Activated T-helper 2 cell treated with anti-CD3 and anti-CD28 coated beads, Interferon-gamma antibody, Interleukin-2, Interleukin-4, amounts not matched to agents 10 μg/mL and 5 μg/mL and 100 μg/mL, durations not matched to agents 14 hours and 24 hours and 36 hours (primary cell): Measurements from ENCODE around the gene PPP1R10. TPM values are rescaled to one million over a fixed set of nuclear protein-coding genes. Genes with fewer than 3 reads are reported as not detected.
A peak's percentile ranks its signal among the peaks of the same experiment; 100 is the strongest.

ENCODE experiments used
- DNase-seq: peaks from one replicate; pipeline ENCODE4 v3.0.0; 2021; ENCODE audit warnings: low spot score
- H3K27ac Mint-ChIP-seq: one replicate; pipeline ENCODE4 v1.8.0; 2021; ENCODE audit warnings: mixed read lengths
- H3K27me3 Mint-ChIP-seq: one replicate; pipeline ENCODE4 v1.8.0; 2021; ENCODE audit warnings: low read depth, mixed read lengths
- H3K36me3 Mint-ChIP-seq: one replicate; pipeline ENCODE4 v1.8.0; 2021; ENCODE audit warnings: low read depth, mixed read lengths
- H3K4me1 Mint-ChIP-seq: one replicate; pipeline ENCODE4 v1.8.0; 2021; ENCODE audit warnings: low read depth, mixed read lengths
- H3K4me3 Mint-ChIP-seq: one replicate; pipeline ENCODE4 v1.8.0; 2021; ENCODE audit warnings: low read depth, mild to moderate bottlenecking, moderate library complexity, mixed read lengths
- H3K9me3 Mint-ChIP-seq: one replicate; pipeline ENCODE4 v1.8.0; 2021; ENCODE audit warnings: mixed read lengths
- intact Hi-C: fragments of 100-400 bp; cut with micrococcal nuclease; formaldehyde crosslinking; loops from one replicate; pipeline ENCODE4 v1.15.1; 2023
- total RNA-seq: library from RNA; stranded (reverse); gene quantifications from 2 replicates; pipeline ENCODE4 v1.2.3, GENCODE V29; 2022

PPP1R10 gene
- total RNA-seq, 1 donor from 2014 or later: 102 TPM

DNA sequence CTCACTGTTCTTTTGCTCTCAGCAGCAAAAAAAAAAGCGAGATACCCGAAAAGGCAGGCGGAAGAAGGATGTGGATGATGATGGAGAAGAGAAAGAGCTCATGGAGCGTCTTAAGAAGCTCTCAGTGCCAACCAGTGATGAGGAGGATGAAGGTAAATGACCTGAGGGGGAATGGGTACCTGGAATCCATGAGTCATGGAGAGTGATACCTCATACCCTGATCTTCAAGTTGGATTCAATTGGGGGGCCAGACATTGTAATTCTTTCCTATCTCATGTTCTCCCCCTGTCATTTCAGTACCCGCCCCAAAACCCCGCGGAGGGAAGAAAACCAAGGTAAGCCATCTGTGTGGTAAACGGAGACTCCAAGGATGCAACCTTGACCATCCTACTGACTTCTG, 39.0 kb downstream of the PPP1R10 start:
- Mint-ChIP-seq H3K4me3 (no peak overlapping the region), H3K27ac (no peak overlapping the region), H3K4me1 (peaks cover 22% of the 10 kb centered on the region), H3K9me3 (no peaks in the 10 kb centered on the region), H3K27me3 (no peaks in the 10 kb centered on the region), H3K36me3 (peaks cover 80% of the 10 kb centered on the region)
- DNase-seq: no peak
- intact Hi-C loops: loop anchor here (10.0 kb wide), 1 partner anchor 253 kb away; the partner anchor contains the start of gene TRIM39

DNA sequence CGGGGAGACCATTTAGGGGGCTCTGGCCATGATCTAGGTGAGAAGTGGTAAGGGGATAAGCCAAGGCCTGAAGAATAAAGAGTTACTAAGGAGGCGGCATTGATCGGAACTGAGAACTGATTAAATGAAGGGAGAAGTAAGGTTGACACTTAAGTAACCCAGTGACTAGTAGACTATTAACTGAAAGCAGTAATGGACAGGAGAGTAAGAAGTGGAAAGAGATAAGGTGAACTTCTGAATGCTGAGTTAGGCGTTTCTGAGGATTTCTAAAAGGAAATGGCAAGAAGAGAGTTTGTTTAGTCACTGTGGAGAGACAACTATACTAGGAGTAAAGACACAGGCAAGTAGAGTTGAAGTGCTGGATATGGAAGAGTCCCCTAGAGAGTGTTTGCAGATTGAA, 43.9 kb downstream of the PPP1R10 start:
- H3K27me3 Mint-ChIP-seq: no peaks in the 10 kb centered on the region
- H3K36me3 Mint-ChIP-seq: peaks cover 49% of the 10 kb centered on the region
- intact Hi-C loops: loop anchor here (5.0 to 10.0 kb wide), 2 partner anchors 144 to 248 kb away; partner anchors contain the start of genes MDC1 and TRIM39
- DNase-seq: no peak
- H3K4me3 Mint-ChIP-seq: peak overlapping the region; percentile 91
- H3K27ac Mint-ChIP-seq: peak overlapping the region; percentile 10
- H3K9me3 Mint-ChIP-seq: no peaks in the 10 kb centered on the region
- H3K4me1 Mint-ChIP-seq: peaks cover 53% of the 10 kb centered on the region

DNA sequence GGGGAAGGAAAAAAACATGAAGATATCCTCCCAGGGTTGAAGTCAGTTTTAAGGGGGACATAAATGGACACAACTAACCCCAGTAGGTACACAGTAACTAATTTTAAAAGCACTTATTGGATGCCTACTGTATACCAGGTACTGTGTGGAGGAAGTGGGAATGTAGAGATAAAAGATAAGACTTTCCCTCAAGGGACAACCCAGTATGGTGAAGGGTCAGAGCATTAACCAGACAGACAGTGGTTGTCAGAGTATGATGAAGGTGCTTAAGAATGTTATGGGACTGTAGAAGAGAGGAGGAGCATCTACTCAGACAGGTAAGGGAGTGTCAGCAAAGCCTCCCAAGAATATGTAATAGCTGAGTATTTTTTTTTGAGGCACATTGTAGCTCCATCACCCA, 44.9 kb downstream of the PPP1R10 start:
- Mint-ChIP-seq H3K4me1 (peaks cover 57% of the 10 kb centered on the region), H3K27ac (peak overlapping the region; percentile 92), H3K36me3 (peaks cover 40% of the 10 kb centered on the region), H3K4me3 (peak overlapping the region; percentile 91), H3K27me3 (no peaks in the 10 kb centered on the region), H3K9me3 (no peaks in the 10 kb centered on the region)
- no peak for DNase-seq
- intact Hi-C loops: loop anchor here (5.0 to 10.0 kb wide), 2 partner anchors 145 to 247 kb away; partner anchors contain the start of genes MDC1 and TRIM39

DNA sequence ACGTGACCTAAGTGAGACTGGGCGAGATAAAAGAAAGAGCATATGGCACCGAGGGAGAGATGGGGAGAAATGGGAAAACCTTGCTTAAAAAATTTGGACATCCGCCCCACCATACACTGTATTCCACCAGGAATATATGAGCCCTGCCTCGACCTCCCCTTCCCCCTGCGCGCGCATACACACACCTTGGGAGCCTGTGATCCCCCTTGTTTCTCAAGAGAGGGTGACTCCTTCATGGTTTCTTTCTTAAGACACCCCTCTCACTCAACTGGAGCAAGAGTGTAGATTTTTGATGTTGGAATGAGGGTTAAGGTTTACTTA, 45.3 kb downstream of the PPP1R10 start:
- H3K27me3 Mint-ChIP-seq: no peaks in the 10 kb centered on the region

DNA sequence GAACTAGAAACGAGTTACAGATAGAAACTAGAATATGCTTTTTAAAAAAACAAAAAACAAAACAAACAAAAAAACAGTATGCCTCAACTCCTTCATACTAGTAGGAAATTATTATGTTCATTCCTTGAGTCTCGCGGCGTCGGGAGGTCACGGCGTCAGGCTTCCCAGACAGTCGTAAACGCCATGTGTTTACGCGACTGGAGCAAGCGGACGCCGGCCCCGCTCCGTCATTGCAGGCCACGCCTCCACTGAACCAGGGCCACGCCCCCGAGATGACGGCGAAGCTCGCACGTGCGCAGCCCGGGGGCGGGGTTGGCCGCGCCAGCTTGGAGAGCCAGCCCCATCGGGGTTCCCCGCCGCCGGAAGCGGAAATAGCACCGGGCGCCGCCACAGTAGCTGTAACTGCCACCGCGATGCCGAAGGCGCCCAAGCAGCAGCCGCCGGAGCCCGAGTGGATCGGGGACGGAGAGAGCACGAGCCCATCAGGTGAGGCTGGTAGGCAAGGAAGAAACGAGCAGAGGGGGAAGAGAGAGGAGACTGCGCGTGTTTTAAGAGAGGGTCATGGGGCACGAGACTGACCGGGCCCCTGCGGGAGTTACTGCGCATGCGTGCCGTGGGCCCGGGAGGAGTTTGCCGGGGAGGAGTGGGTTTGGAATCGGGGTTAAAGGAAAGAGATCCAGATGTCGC, 45.8 kb downstream of the PPP1R10 start, which contains the start of gene ABCF1:
Gene ABCF1 (plus strand): TSS at position 368 of the 687 bp plus-strand sequence. CDS start 46 bp downstream, at position 414.
- no peaks in the 10 kb centered on the region for H3K27me3 Mint-ChIP-seq

More for the DNA sequence above, 45.3 kb downstream of the PPP1R10 start:
- peaks cover 35% of the 10 kb centered on the region for H3K36me3 Mint-ChIP-seq
- intact Hi-C loops: loop anchor here (1.0 to 10.0 kb wide), 4 partner anchors 15 to 247 kb away; partner anchors contain the start of genes GNL1, MDC1, MRPS18B and PPP1R10
- H3K9me3 Mint-ChIP-seq: no peaks in the 10 kb centered on the region
- DNase-seq: no peak
- H3K4me3 Mint-ChIP-seq: peak overlapping the region; percentile 91
- H3K27ac Mint-ChIP-seq: peak overlapping the region; percentile 92
- H3K4me1 Mint-ChIP-seq: peaks cover 57% of the 10 kb centered on the region

DNA sequence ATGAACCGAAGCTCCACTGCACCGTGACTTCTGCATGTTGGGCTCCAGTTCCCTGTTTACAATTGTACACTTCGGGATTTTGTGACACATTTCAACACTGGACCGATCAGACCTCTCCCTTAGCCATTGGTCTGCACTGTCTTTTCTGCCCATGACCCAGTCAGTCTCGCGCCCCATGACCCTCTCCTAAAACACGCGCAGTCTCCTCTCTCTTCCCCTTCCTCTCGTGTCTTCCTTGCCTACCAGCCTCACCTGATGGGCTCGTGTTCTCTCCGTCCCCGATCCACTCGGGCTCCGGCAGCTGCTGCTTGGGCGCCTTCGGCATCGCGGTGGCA, 46.3 kb downstream of the PPP1R10 start:
- DNase-seq: no peak
- peaks cover 32% of the 10 kb centered on the region for H3K36me3 Mint-ChIP-seq
- intact Hi-C loops: loop anchor here (1.0 to 10.0 kb wide), 4 partner anchors 14 to 246 kb away; partner anchors contain the start of genes GNL1, MDC1, MRPS18B and PPP1R10
- H3K27me3 Mint-ChIP-seq: no peaks in the 10 kb centered on the region
- H3K4me1 Mint-ChIP-seq: peaks cover 57% of the 10 kb centered on the region
- H3K27ac Mint-ChIP-seq: peak overlapping the region; percentile 92
- H3K9me3 Mint-ChIP-seq: no peaks in the 10 kb centered on the region
- H3K4me3 Mint-ChIP-seq: peak overlapping the region; percentile 91

More for the DNA sequence above, 45.8 kb downstream of the PPP1R10 start, which contains the start of gene ABCF1:
- DNase-seq: peak; percentile 99
- H3K9me3 Mint-ChIP-seq: no peaks in the 10 kb centered on the region
- peaks cover 32% of the 10 kb centered on the region for H3K36me3 Mint-ChIP-seq
- intact Hi-C loops: loop anchor here (1.0 to 10.0 kb wide), 4 partner anchors 15 to 246 kb away; partner anchors contain the start of genes GNL1, MDC1, MRPS18B and PPP1R10
- H3K4me3 Mint-ChIP-seq: peak within 1 kb of the TSS; percentile 91
- H3K27ac Mint-ChIP-seq: peak within 1 kb of the TSS; percentile 92
- H3K4me1 Mint-ChIP-seq: peaks cover 56% of the 10 kb centered on the region

DNA sequence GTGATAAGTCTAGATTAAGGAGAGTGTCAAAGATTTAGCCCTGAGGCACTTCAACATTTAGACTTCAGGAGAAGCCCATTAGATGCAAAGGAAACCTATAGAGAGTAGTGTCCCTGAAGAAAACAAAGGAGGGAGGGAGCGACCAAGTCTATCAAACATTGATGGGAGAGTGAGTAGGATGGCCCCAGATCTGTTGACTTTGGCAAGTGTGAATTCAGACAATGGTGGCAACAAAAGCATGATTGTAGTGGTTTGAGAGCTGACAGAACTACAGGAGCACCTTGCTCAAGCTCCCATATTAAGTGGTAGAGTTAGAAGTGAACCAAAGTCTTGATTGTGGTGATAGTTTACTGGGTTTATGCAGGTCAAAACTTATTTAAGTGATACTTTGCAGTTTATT, 46.8 kb downstream of the PPP1R10 start:
- peaks cover 58% of the 10 kb centered on the region for H3K4me1 Mint-ChIP-seq
- intact Hi-C loops: loop anchor here (5.0 to 10.0 kb wide), 2 partner anchors 147 to 245 kb away; partner anchors contain the start of genes MDC1 and TRIM39
- no peaks in the 10 kb centered on the region for H3K9me3 Mint-ChIP-seq
- peak overlapping the region; percentile 24 for H3K27ac Mint-ChIP-seq
- H3K36me3 Mint-ChIP-seq: peaks cover 32% of the 10 kb centered on the region
- H3K4me3 Mint-ChIP-seq: peak overlapping the region; percentile 91
- no peaks in the 10 kb centered on the region for H3K27me3 Mint-ChIP-seq
- DNase-seq: no peak

DNA sequence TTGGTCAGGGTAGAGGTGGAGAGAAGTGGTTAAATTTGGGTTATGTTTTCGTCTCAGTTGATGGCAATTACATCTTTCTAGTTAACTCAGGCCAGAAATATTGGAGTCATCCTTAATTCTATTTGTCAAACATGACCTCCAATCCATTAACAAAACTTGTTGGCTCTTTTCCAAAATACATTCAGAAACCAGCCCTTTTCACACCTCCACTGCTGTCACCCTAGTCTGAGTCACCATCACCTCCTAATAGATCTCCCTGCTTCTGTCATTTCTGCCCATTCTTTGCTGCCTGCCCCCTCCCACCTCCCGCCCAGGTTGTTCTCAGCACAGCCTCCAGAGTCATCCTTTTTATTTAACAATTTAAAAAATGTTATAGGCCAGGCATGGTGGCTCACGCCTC, 48.8 kb downstream of the PPP1R10 start:
- Mint-ChIP-seq H3K9me3 (no peaks in the 10 kb centered on the region), H3K4me3 (no peak overlapping the region), H3K4me1 (peaks cover 42% of the 10 kb centered on the region), H3K27ac (no peak overlapping the region), H3K36me3 (peaks cover 28% of the 10 kb centered on the region), H3K27me3 (no peaks in the 10 kb centered on the region)
- intact Hi-C loops: no loop called here
- no peak for DNase-seq

DNA sequence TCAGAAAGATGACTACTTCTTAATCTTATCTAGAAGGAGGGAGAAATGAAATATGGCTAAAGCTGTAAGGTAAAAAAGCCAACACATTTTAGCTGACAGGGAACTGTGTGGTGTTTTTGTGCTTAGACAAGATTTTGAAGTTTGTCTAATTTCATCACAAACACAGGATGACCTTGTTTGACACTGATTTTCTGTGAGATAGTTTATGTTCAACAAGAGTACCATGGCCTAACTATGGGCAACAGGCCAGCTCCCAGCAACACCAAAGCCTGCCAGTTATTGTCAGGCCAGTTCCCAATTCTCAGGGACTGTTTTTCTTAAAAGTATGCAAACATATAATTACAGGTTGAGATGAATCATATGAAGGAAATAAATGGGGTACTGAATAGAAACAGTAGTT, 51.3 kb downstream of the PPP1R10 start:
- peak overlapping the region; percentile 38 for H3K27ac Mint-ChIP-seq
- no peak for DNase-seq
- H3K36me3 Mint-ChIP-seq: peaks cover 29% of the 10 kb centered on the region
- no peak overlapping the region for H3K4me3 Mint-ChIP-seq
- H3K9me3 Mint-ChIP-seq: no peaks in the 10 kb centered on the region
- H3K4me1 Mint-ChIP-seq: peaks cover 25% of the 10 kb centered on the region
- H3K27me3 Mint-ChIP-seq: no peaks in the 10 kb centered on the region
- intact Hi-C loops: no loop called here

DNA sequence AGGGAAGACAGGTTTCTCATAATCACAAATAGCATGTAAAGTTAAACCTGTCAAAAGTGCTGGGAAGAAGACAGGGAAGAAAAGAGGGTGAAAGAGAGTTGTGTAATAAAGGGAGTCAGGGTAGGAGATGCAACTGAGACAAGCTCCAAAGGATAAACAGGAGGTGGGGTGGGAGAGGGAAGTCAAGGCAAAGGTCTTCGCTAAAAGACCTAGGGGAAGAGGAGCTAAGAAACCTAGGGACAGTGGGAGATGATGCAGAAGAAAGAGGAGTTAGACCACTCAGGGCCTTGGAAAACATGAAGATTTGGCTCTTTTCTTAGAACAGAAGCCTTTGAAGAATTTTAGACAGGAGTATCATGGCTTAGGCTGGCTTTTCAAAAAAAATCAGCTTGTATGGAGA, 52.9 kb downstream of the PPP1R10 start:
- H3K4me1 Mint-ChIP-seq: peaks cover 16% of the 10 kb centered on the region
- H3K27me3 Mint-ChIP-seq: no peaks in the 10 kb centered on the region
- peaks cover 44% of the 10 kb centered on the region for H3K36me3 Mint-ChIP-seq
- H3K4me3 Mint-ChIP-seq: no peak overlapping the region
- no peak for DNase-seq
- no peak overlapping the region for H3K27ac Mint-ChIP-seq
- H3K9me3 Mint-ChIP-seq: no peaks in the 10 kb centered on the region
- intact Hi-C loops: no loop called here

DNA sequence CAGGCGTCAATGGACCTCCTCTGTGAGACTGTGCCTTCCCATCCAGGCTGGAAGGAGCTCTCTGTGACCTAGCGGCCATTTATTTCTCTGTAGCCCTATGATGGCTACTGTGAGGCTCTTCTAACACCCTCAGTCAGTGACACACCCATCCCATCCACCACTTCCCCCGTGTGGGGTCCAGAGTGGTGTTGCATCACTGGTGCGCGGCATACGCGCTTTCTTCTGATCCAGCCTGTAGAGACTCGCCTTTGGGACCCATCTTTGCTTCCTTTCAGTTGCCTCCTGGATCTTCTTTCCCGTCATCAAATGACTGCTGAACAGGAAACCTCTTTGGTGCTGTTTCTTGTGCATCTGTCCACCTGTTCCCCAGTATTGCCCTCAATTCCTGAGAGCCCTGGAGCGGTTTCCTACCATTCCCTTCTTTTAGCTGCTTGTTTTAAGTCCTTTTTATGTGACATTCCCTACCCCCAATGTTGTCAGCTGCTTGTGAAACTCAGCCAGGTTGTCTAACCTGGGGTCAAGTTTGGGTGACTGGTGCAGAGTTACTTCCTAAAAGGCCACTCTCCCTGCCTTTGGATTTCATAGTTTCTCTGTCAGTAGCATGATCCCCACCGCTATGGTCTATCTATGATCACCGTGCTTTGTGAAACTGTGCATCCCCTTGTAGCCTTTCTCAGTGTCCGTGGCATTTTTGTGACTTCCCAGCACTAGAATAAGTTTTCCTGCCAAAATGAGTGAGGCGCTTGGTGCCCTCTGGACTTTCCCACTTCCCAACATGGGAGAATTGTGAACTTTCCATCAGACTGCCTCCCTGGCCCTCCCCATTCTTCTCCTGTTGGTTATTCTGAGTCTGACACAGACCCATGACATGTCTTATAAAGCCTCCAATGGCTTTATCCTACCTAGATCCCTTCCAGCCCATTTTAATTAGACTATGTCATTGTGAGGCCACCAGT, 54.3 kb downstream of the PPP1R10 start:
- Mint-ChIP-seq H3K9me3 (no peaks in the 10 kb centered on the region), H3K36me3 (peaks cover 52% of the 10 kb centered on the region), H3K4me3 (no peak overlapping the region), H3K27me3 (no peaks in the 10 kb centered on the region), H3K27ac (no peak overlapping the region), H3K4me1 (peaks cover 17% of the 10 kb centered on the region)
- no peak for DNase-seq
- intact Hi-C loops: no loop called here

DNA sequence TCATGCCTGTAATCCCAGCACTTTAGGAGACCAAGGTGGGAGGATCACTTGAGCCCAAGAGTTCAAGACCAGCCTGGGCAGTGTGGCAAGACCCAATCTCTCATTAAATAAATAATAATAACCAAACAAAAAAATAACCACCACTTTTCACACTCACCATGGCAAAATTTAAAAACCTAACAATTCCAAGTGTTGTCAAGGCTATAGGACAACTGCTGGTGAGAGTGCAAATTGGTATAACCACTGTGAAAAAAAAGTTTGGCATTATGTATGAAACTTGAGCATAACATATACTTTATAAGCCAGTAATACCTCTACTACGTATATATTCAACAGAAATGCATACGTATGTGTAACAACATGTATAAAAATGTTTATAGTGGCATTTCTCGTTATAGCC, 56.1 kb downstream of the PPP1R10 start:
- H3K36me3 Mint-ChIP-seq: peaks cover 59% of the 10 kb centered on the region
- H3K4me3 Mint-ChIP-seq: no peak overlapping the region
- H3K9me3 Mint-ChIP-seq: no peaks in the 10 kb centered on the region
- H3K27ac Mint-ChIP-seq: no peak overlapping the region
- intact Hi-C loops: no loop called here
- no peak for DNase-seq
- H3K27me3 Mint-ChIP-seq: no peaks in the 10 kb centered on the region
- peaks cover 16% of the 10 kb centered on the region for H3K4me1 Mint-ChIP-seq
